ENCODE results near the gene MREG.
"Not testable (repeated sequence)": the region's sequence is repeated elsewhere in the genome, so short reads cannot be mapped to it uniquely, and the experiment has no call there.

MREG gene

GRCh38 chr2:215985257-215985656 is 28.1 kb downstream of the MREG start:
- no peak for DNase-seq

- DNase-seq = no peak
These were observed 28.7 kb downstream of the MREG start for GRCh38 chr2:215984661-215985060.

- no peak for DNase-seq
These were observed 29.6 kb downstream of the MREG start for GRCh38 chr2:215983581-215984351.

- no peak for DNase-seq
These were observed 30.9 kb downstream of the MREG start for GRCh38 chr2:215982465-215982875.

GRCh38 chr2:215981115-215981514 is 32.2 kb downstream of the MREG start:
- no peak for DNase-seq

- no peak for DNase-seq
These were observed 33.7 kb downstream of the MREG start for GRCh38 chr2:215979620-215980019.

- no peak for DNase-seq
These were observed 38.5 kb downstream of the MREG start for GRCh38 chr2:215974700-215975429.

GRCh38 chr2:215973954-215974699 is 39.2 kb downstream of the MREG start:
- DNase-seq = no peak

- DNase-seq = no peak
These were observed 40.1 kb downstream of the MREG start for GRCh38 chr2:215973145-215973792.

GRCh38 chr2:215971671-215972070 is 41.7 kb downstream of the MREG start:
- no peak for DNase-seq

GRCh38 chr2:215970894-215971293 is 42.5 kb downstream of the MREG start:
- not testable (repeated sequence) for DNase-seq

GRCh38 chr2:215970425-215970824 is 42.9 kb downstream of the MREG start:
- DNase-seq = no peak

- DNase-seq = no peak
These were observed 44.1 kb downstream of the MREG start for GRCh38 chr2:215969131-215969841.

GRCh38 chr2:215968499-215968898 is 44.9 kb downstream of the MREG start:
- no peak for DNase-seq

GRCh38 chr2:215967590-215968378 is 45.6 kb downstream of the MREG start:
- no peak for DNase-seq

GRCh38 chr2:215966951-215967350 is 46.4 kb downstream of the MREG start:
- DNase-seq = no peak

- DNase-seq = no peak
These were observed 47.1 kb downstream of the MREG start for GRCh38 chr2:215966274-215966673.

- no peak for DNase-seq
These were observed 47.7 kb downstream of the MREG start for GRCh38 chr2:215965532-215966165.

- no peak for DNase-seq
These were observed 51.4 kb downstream of the MREG start for GRCh38 chr2:215961981-215962380.

GRCh38 chr2:215958257-215958656 is 55.1 kb downstream of the MREG start:
- no peak for DNase-seq

All from NCI-H446 treated with DMSO at 0.1 percent for 48 hours (cell line).